T-cell (primary cell): ENCODE measurements around the gene MLX. TPM values are rescaled to one million over a fixed set of nuclear protein-coding genes. Genes with fewer than 3 reads are reported as not detected.
A peak's percentile ranks its signal among the peaks of the same experiment; 100 is the strongest.
"Not testable (repeated sequence)": the region's sequence is repeated elsewhere in the genome, so short reads cannot be mapped to it uniquely, and the experiment has no call there.

Experiments
- ATAC-seq, 4 experiments: fragments of 200-7000 bp in 3 of 4; fragments of 150-1000 bp in 1 of 4; cut with Tn5 transposase; replicated peaks in 1 of 4; 1 replicate in 3 of 4; 2 replicates in 1 of 4; pipeline ENCODE4 v1.10.0; 2021; ENCODE audit warnings: moderate library complexity in 3 of 4, mild to moderate bottlenecking in 2 of 4, moderate number of reproducible peaks in 1 of 4
- CTCF ChIA-PET, 2 donors: fragments of 300-600 bp; sonication (Branson Sonifier 250); formaldehyde crosslinking; loops; one replicate each; lab custom pipeline; 2022; ENCODE audit warnings: antibody characterized with exemption in 2 of 2; lab: Charles Lee
- POLR2A ChIA-PET, 2 donors: fragments of 300-600 bp; sonication (Branson Sonifier 250); formaldehyde crosslinking; loops; one replicate each; lab custom pipeline; 2022; ENCODE audit warnings: antibody characterized with exemption in 2 of 2; lab: Charles Lee
- DNase-seq, 35 experiments: peaks; one replicate each; pipeline versions ENCODE4 v3.0.0 to v3.0.0-alpha.2; 2013 to 2023
- H3K27ac ChIP-seq: one replicate; pipeline ENCODE4 v1.5.1; 2013; ENCODE audit warnings: low read length
- H3K27me3 ChIP-seq, 2 experiments: replicated peaks in 1 of 2; 1 replicate in 1 of 2; 2 replicates in 1 of 2; pipeline versions ENCODE4 v1.6.1 to v1.7.0; 2013; ENCODE audit warnings: low read length in 1 of 2, mixed read lengths in 1 of 2; ENCODE audit not compliant: control insufficient read depth in 2 of 2, insufficient read depth in 2 of 2; ENCODE audit errors: extremely low read depth in 1 of 2
- H3K36me3 ChIP-seq, 2 donors: 1 replicate in 1 of 2; 2 replicates in 1 of 2; pipeline versions ENCODE4 v1.6.1 to v1.7.0; 2013; ENCODE audit warnings: low read length in 1 of 2; ENCODE audit not compliant: control insufficient read depth in 2 of 2, insufficient read depth in 1 of 2; ENCODE audit errors: extremely low read depth in 1 of 2
- H3K4me1 ChIP-seq, 2 experiments: 1 replicate in 1 of 2; 2 replicates in 1 of 2; pipeline versions ENCODE4 v1.6.1 to v1.7.0; 2013; ENCODE audit warnings: low read length in 2 of 2, mixed read lengths in 1 of 2; ENCODE audit not compliant: insufficient read depth in 2 of 2, control insufficient read depth in 1 of 2; ENCODE audit errors: extremely low read depth in 1 of 2
- H3K4me3 ChIP-seq, 2 donors: 1 replicate in 1 of 2; 2 replicates in 1 of 2; pipeline versions ENCODE4 v1.5.1 to v1.7.0; 2013; ENCODE audit warnings: mild to moderate bottlenecking in 2 of 2, low read length in 1 of 2, moderate library complexity in 1 of 2; ENCODE audit not compliant: control insufficient read depth in 1 of 2; ENCODE audit errors: extremely low read depth in 1 of 2
- H3K9me3 ChIP-seq: 2 replicates; pipeline ENCODE4 v1.7.0; 2013
- H3K27ac Mint-ChIP-seq, 2 donors: one replicate each; pipeline ENCODE4 v1.8.0; 2020 to 2021; ENCODE audit warnings: mild to moderate bottlenecking in 2 of 2, mixed read lengths in 2 of 2
- H3K27me3 Mint-ChIP-seq, 2 donors: one replicate each; pipeline ENCODE4 v1.8.0; 2021 to 2022; ENCODE audit warnings: mixed read lengths in 2 of 2
- H3K36me3 Mint-ChIP-seq: one replicate; pipeline ENCODE4 v1.8.0; 2021; ENCODE audit warnings: mixed read lengths
- H3K4me1 Mint-ChIP-seq, 3 donors: one replicate each; pipeline ENCODE4 v1.8.0; 2020 to 2022; ENCODE audit warnings: mixed read lengths in 3 of 3, mild to moderate bottlenecking in 1 of 3
- H3K4me3 Mint-ChIP-seq, 3 donors: one replicate each; pipeline ENCODE4 v1.8.0; 2020 to 2022; ENCODE audit warnings: mild to moderate bottlenecking in 3 of 3, mixed read lengths in 3 of 3, moderate library complexity in 3 of 3
- H3K9me3 Mint-ChIP-seq, 3 donors: one replicate each; pipeline ENCODE4 v1.8.0; 2020 to 2022; ENCODE audit warnings: mixed read lengths in 3 of 3
- WGBS: methylation state at CpG from one replicate; pipeline ENCODE4 v1.1.5; 2013; ENCODE audit warnings: missing lambda C conversion rate; ENCODE audit not compliant: insufficient coverage; 5-methylcytosine and 5-hydroxymethylcytosine counted together
- total RNA-seq, 35 experiments: library from RNA in 6 of 35; stranded (reverse) in 6 of 35; fragments of 120-200 nt in 1 of 35; gene quantifications; one replicate each; pipeline versions ENCODE4 v1.2.1 to v1.2.4 and lab custom pipeline; 2013 to 2026

Gene MLX
- total RNA-seq, 5 donors from 2014 or later (not counting 1 experiment from before 2014, with no cell fraction given) = 31.4 to 68.9 (median 61.2) TPM

- H3K27ac ChIP-seq, H3K27me3 ChIP-seq, CTCF ChIA-PET, H3K36me3 ChIP-seq, ATAC-seq, H3K9me3 Mint-ChIP-seq, H3K36me3 Mint-ChIP-seq, POLR2A ChIA-PET, DNase-seq, H3K27ac Mint-ChIP-seq, H3K9me3 ChIP-seq, H3K27me3 Mint-ChIP-seq, H3K4me3 ChIP-seq: not testable (repeated sequence)
- H3K4me1 Mint-ChIP-seq = peaks cover 16 to 33% (median 21%) of the 10 kb centered on the region in 3 donors
- peak overlapping the region in 1 of 3 donors; percentile 87 for H3K4me3 Mint-ChIP-seq
- WGBS = 40% methylated on average over 3 of the region's 5 CpGs
- H3K4me1 ChIP-seq = peaks cover 3 to 35% of the 10 kb centered on the region in 2 experiments
Observed at GRCh38 chr17:42555961-42556617, 10.8 kb upstream of the MLX start.

GRCh38 chr17:42559075-42559474 is 7.8 kb upstream of the MLX start:
- H3K27me3 Mint-ChIP-seq = no peaks in the 10 kb centered on the region
- H3K27ac Mint-ChIP-seq = no peak overlapping the region
- H3K4me1 ChIP-seq = peaks cover 9 to 48% of the 10 kb centered on the region in 2 experiments
- DNase-seq (no peak), ATAC-seq (no peak)
- H3K4me1 Mint-ChIP-seq = peaks cover 21 to 46% (median 36%) of the 10 kb centered on the region in 3 donors
- ChIA-PET CTCF (interaction anchor here in 1 of 2 donors (0.6 to 1.5 kb wide), 2 partner anchors 17 to 19 kb away, joined by 3 read pairs; no protein-coding TSS in a partner anchor), POLR2A (no interaction called here)
- H3K36me3 Mint-ChIP-seq = peaks cover 3% of the 10 kb centered on the region
- no peaks in the 10 kb centered on the region for H3K27me3 ChIP-seq
- H3K4me3 ChIP-seq = no peak overlapping the region
- no peaks in the 10 kb centered on the region for H3K9me3 ChIP-seq
- H3K9me3 Mint-ChIP-seq = no peaks in the 10 kb centered on the region
- WGBS = 94% methylated on average over 5 of the region's 6 CpGs
- peaks cover 3 to 9% of the 10 kb centered on the region in 2 donors for H3K36me3 ChIP-seq
- no peak overlapping the region for H3K4me3 Mint-ChIP-seq
- H3K27ac ChIP-seq = no peak overlapping the region

GRCh38 chr17:42560246-42560645 is 6.7 kb upstream of the MLX start:
- POLR2A ChIA-PET = no interaction called here
- Histone ChIP-seq H3K27me3 (no peaks in the 10 kb centered on the region), H3K4me3 (no peak overlapping the region), H3K27ac (no peak overlapping the region), H3K9me3 (no peaks in the 10 kb centered on the region), H3K36me3 (peaks cover 3 to 20% of the 10 kb centered on the region in 2 donors), H3K4me1 (peaks cover 8 to 49% of the 10 kb centered on the region in 2 experiments)
- peak overlapping the region; percentile 7 to 87 (median 59) for H3K4me3 Mint-ChIP-seq
- no peak for ATAC-seq
- CTCF ChIA-PET = no interaction called here
- H3K9me3 Mint-ChIP-seq = no peaks in the 10 kb centered on the region
- peak overlapping the region in 1 of 2 donors; percentile 11 for H3K27ac Mint-ChIP-seq
- no peaks in the 10 kb centered on the region for H3K27me3 Mint-ChIP-seq
- H3K4me1 Mint-ChIP-seq = peaks cover 14 to 41% (median 34%) of the 10 kb centered on the region in 3 donors
- WGBS = no CpG with 5 or more reads among the region's 3 CpGs
- DNase-seq = no peak
- H3K36me3 Mint-ChIP-seq = peaks cover 3% of the 10 kb centered on the region

GRCh38 chr17:42561897-42562387 is 5.0 kb upstream of the MLX start, which contains the start of gene COASY:
Gene COASY (plus strand): TSS chr17:42562148. CDS start chr17:42562623, 475 bp downstream.
- Histone ChIP-seq H3K9me3 (no peaks in the 10 kb centered on the region), H3K36me3 (peaks cover 3 to 30% of the 10 kb centered on the region in 2 donors), H3K27me3 (no peaks in the 10 kb centered on the region), H3K27ac (peak within 1 kb of the TSS; percentile 69), H3K4me1 (peaks cover 11 to 53% of the 10 kb centered on the region in 2 experiments), H3K4me3 (peak within 1 kb of the TSS; percentile 82 to 93)
- Mint-ChIP-seq H3K4me1 (peaks cover 14 to 42% (median 39%) of the 10 kb centered on the region in 3 donors), H3K36me3 (peaks cover 3% of the 10 kb centered on the region), H3K9me3 (no peaks in the 10 kb centered on the region), H3K4me3 (peak within 1 kb of the TSS; percentile 87 to 89 (median 88)), H3K27ac (peak within 1 kb of the TSS; percentile 88 to 94), H3K27me3 (no peaks in the 10 kb centered on the region)
- WGBS = 0% methylated on average over 25 of the region's 26 CpGs
- peak; percentile 75 to 96 (median 85) for DNase-seq
- ChIA-PET CTCF (no interaction called here), POLR2A (no interaction called here)
- ATAC-seq = peak; percentile 64 to 72 (median 68)

- POLR2A ChIA-PET = no interaction called here
- Histone ChIP-seq H3K9me3 (no peaks in the 10 kb centered on the region), H3K4me1 (peaks cover 11 to 57% of the 10 kb centered on the region in 2 experiments), H3K4me3 (peak overlapping the region; percentile 82 to 93), H3K27me3 (no peaks in the 10 kb centered on the region), H3K36me3 (peaks cover 3 to 30% of the 10 kb centered on the region in 2 donors), H3K27ac (peak overlapping the region; percentile 69)
- H3K36me3 Mint-ChIP-seq = peaks cover 3% of the 10 kb centered on the region
- peak overlapping the region; percentile 88 to 94 for H3K27ac Mint-ChIP-seq
- DNase-seq = no peak
- CTCF ChIA-PET = no interaction called here
- H3K4me1 Mint-ChIP-seq = peaks cover 17 to 45% (median 42%) of the 10 kb centered on the region in 3 donors
- ATAC-seq = no peak
- no peaks in the 10 kb centered on the region for H3K9me3 Mint-ChIP-seq
- H3K4me3 Mint-ChIP-seq = peak overlapping the region; percentile 87 to 89 (median 88)
- WGBS = 23% methylated on average over 48 of the region's 48 CpGs
- no peaks in the 10 kb centered on the region for H3K27me3 Mint-ChIP-seq
Observed at GRCh38 chr17:42562388-42563142, 4.3 kb upstream of the MLX start.

- Histone ChIP-seq H3K4me3 (peak overlapping the region; percentile 82 to 93), H3K36me3 (peaks cover 3 to 30% of the 10 kb centered on the region in 2 donors), H3K27ac (no peak overlapping the region), H3K4me1 (peaks cover 15 to 63% of the 10 kb centered on the region in 2 experiments), H3K9me3 (no peaks in the 10 kb centered on the region), H3K27me3 (no peaks in the 10 kb centered on the region)
- peak overlapping the region in 1 of 2 donors; percentile 94 for H3K27ac Mint-ChIP-seq
- WGBS = 88% methylated on average over 5 of the region's 14 CpGs
- peaks cover 22 to 49% (median 46%) of the 10 kb centered on the region in 3 donors for H3K4me1 Mint-ChIP-seq
- H3K4me3 Mint-ChIP-seq = peak overlapping the region; percentile 87 to 89 (median 88)
- no peaks in the 10 kb centered on the region for H3K27me3 Mint-ChIP-seq
- POLR2A ChIA-PET = no interaction called here
- peaks cover 6% of the 10 kb centered on the region for H3K36me3 Mint-ChIP-seq
- H3K9me3 Mint-ChIP-seq = no peaks in the 10 kb centered on the region
- no peak for DNase-seq
- ATAC-seq = no peak
- CTCF ChIA-PET = no interaction called here
Observed at GRCh38 chr17:42563143-42563509, 3.8 kb upstream of the MLX start.
